ENCODE data around the gene FEM1C.

DNA sequence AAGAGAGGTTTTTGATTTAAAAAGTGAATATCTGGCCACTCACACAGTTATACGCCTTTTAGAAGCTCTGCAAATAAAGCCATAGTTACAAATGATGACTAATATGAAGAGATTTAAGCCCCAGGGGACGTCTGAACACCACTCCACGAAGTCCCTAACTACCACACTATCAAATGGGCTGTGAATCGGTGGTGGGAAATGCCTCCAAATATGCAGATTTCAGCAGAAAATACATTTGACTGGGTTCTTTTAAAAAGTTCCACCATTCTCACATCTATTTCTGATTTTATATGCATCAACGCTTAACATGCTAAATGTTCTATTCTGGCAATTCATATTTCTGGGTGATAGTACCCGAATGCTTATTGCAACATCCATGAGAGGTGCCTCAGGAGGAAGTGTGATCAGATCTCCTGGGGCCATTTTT is 35.2 kb upstream of the FEM1C start:
- no peak for TF ChIP-seq POLR2AphosphoS5 (IDR thresholded peaks at IDR 0.05; ENCODE audit: borderline replicate concordance, low read depth, low read length)
- no peak for TF ChIP-seq EZH2 (IDR thresholded peaks at IDR 0.05)
- TF ChIP-seq FOXP2 (optimal IDR thresholded peaks at IDR 0.05; ENCODE audit: control extremely low read depth, extremely low read length, insufficient read depth): no peak

Data from SK-N-MC (cell line).